ENCODE data around the gene ASF1A. TPM values are rescaled to one million over a fixed set of nuclear protein-coding genes. Genes with fewer than 3 reads are reported as not detected.

The ASF1A gene
- polyA plus RNA-seq, 1 of the 3 experiments (the other 2 are of a cell fraction): 5.4 TPM

- TF ChIP-seq PBX3 (IDR thresholded peaks at IDR 0.05): no peak
- TF ChIP-seq RAD21 (IDR thresholded peaks at IDR 0.05; ENCODE audit: low read length): no peak
- no peak for TF ChIP-seq YY1 (IDR thresholded peaks at IDR 0.05; ENCODE audit: low read depth)
- TF ChIP-seq NFIC (IDR thresholded peaks at IDR 0.05; ENCODE audit: borderline replicate concordance): no peak
- TF ChIP-seq POLR2AphosphoS5 (IDR thresholded peaks at IDR 0.05; ENCODE audit: low read depth, low read length): no peak
These were observed 11.9 kb downstream of the ASF1A start (continued) for GRCh38 chr6:118905851-118906250.

- peaks cover 7% of the 10 kb centered on the region; the same call in 1 of the 2 replicates for H3K79me2 ChIP-seq (ENCODE audit: insufficient read depth)
- H3K9me3 ChIP-seq: no peaks in the 10 kb centered on the region
- no peaks in the 10 kb centered on the region for H3F3A ChIP-seq (replicated peaks; ENCODE audit: insufficient read depth)
- peaks cover 67 to 72% of the 10 kb centered on the region in 2 experiments for H3K36me3 ChIP-seq (replicated peaks in 1 of 2; ENCODE audit: control insufficient read depth in 1 of 2, insufficient read depth in 2 of 2, low read length in 1 of 2)
- no peaks in the 10 kb centered on the region for H3K27me3 ChIP-seq (ENCODE audit: insufficient read depth)
- H3K9me2 ChIP-seq: no peaks in the 10 kb centered on the region
- ChIA-PET POLR2A (no interaction called here), CTCF (interaction anchor here (1.2 to 2.4 kb wide), 2 partner anchors 8 to 12 kb away, joined by 3 to 9 read pairs; no protein-coding TSS in a partner anchor)
- H3K4me3 ChIP-seq (ENCODE audit: low read depth in 2 of 2, low read length in 1 of 2): no peak overlapping the region
- TF ChIP-seq EZH2phosphoT487 (IDR thresholded peaks at IDR 0.05; ENCODE audit: borderline replicate concordance, low read depth): no peak
- TF ChIP-seq MXI1 (IDR thresholded peaks at IDR 0.05; ENCODE audit: low read depth, low read length): no peak
- no peak for TF ChIP-seq RCOR1 (IDR thresholded peaks at IDR 0.05; ENCODE audit: low read length)
- TF ChIP-seq PBX3 (IDR thresholded peaks at IDR 0.05): no peak
- TF ChIP-seq GABPA (IDR thresholded peaks at IDR 0.05; ENCODE audit: low read depth): no peak
- TF ChIP-seq TEAD4 (IDR thresholded peaks at IDR 0.05; ENCODE audit: borderline replicate concordance, insufficient read depth): no peak
- TF ChIP-seq NFIC (IDR thresholded peaks at IDR 0.05; ENCODE audit: borderline replicate concordance): no peak
- TF ChIP-seq RFX5 (IDR thresholded peaks at IDR 0.05; ENCODE audit: low read length): no peak
- TF ChIP-seq MEF2A (IDR thresholded peaks at IDR 0.05; ENCODE audit: borderline replicate concordance, low read depth): no peak
- no peak for TF ChIP-seq REST (IDR thresholded peaks at IDR 0.05; ENCODE audit: low read depth, low read length)
- no peak for TF ChIP-seq ELF1 (IDR thresholded peaks at IDR 0.05)
- no peak for TF ChIP-seq POLR2AphosphoS5 (IDR thresholded peaks at IDR 0.05; ENCODE audit: low read depth, low read length)
- TF ChIP-seq FOXM1 (IDR thresholded peaks at IDR 0.05; ENCODE audit: low read depth): no peak
- no peak for TF ChIP-seq USF1 (IDR thresholded peaks at IDR 0.05; ENCODE audit: borderline replicate concordance, low read depth)
- TF ChIP-seq CTCF (IDR thresholded peaks at IDR 0.05): no peak
- no peak for TF ChIP-seq SMC3 (IDR thresholded peaks at IDR 0.05; ENCODE audit: low read depth, low read length)
- no peak for TF ChIP-seq RXRA (IDR thresholded peaks at IDR 0.05; ENCODE audit: borderline replicate concordance, low read depth)
- H2AFZ ChIP-seq (ENCODE audit: low read depth): no peak overlapping the region
- H3K4me1 ChIP-seq (ENCODE audit: control insufficient read depth in 1 of 2, insufficient read depth in 2 of 2, low read depth in 1 of 2, low read length in 1 of 2): peaks cover 0 to 5% of the 10 kb centered on the region in 2 experiments; a peak in 1 of 4 replicates
- no peaks in the 10 kb centered on the region for H4K20me1 ChIP-seq (ENCODE audit: insufficient read depth)
- 94% methylated on average over 1 of the region's 1 CpG for WGBS (ENCODE audit: low lambda C conversion rate)
- no peak overlapping the region for H3K4me2 ChIP-seq
- no peak for DNase-seq
- H3K27ac ChIP-seq (ENCODE audit: low read depth in 2 of 2, low read length in 1 of 2): no peak overlapping the region
- H3K9ac ChIP-seq: no peak overlapping the region
These were observed 14.5 kb downstream of the ASF1A start for GRCh38 chr6:118908441-118908840.
